Gastrocnemius medialis (tissue), 4 donors: Measurements from ENCODE around the gene CKAP5. TPM values are rescaled to one million over a fixed set of nuclear protein-coding genes. Genes with fewer than 3 reads are reported as not detected.

Source experiments
- ATAC-seq, 2 donors: fragments of 150-250 bp; one replicate each; pipeline ENCODE4 v1.9.1; 2016
- DNase-seq, 2 donors: peaks; one replicate each; pipeline ENCODE4 v3.0.0-alpha.2; 2019
- H3K27ac ChIP-seq, 4 donors: fragments of 200-600 bp; sonication (generic); 1 replicate in 1 of 4; 2 replicates in 3 of 4; pipeline ENCODE4 v1.5.1; 2016 to 2018; ENCODE audit warnings: mild to moderate bottlenecking in 2 of 4, moderate library complexity in 1 of 4
- H3K27me3 ChIP-seq, 3 donors: fragments of 200-600 bp; sonication (generic) in 2 of 3; 1 replicate in 1 of 3; 2 replicates in 2 of 3; pipeline versions ENCODE4 v1.5.1 to v1.6.0; 2016 to 2019; ENCODE audit warnings: mild to moderate bottlenecking in 1 of 3, moderate library complexity in 1 of 3
- H3K36me3 ChIP-seq, 2 donors: fragments of 200-600 bp; sonication (generic) in 1 of 2; one replicate each; pipeline ENCODE4 v1.5.1; 2017 to 2018
- H3K4me1 ChIP-seq, 2 donors: fragments of 200-600 bp; sonication (generic) in 1 of 2; one replicate each; pipeline ENCODE4 v1.5.1; 2016 to 2017; ENCODE audit warnings: mild to moderate bottlenecking in 2 of 2
- H3K4me3 ChIP-seq, 4 donors: fragments of 200-600 bp; sonication (generic) in 3 of 4; 1 replicate in 1 of 4; 2 replicates in 3 of 4; pipeline ENCODE4 v1.5.1; 2016 to 2019; ENCODE audit warnings: mild to moderate bottlenecking in 2 of 4
- H3K9me3 ChIP-seq, 3 donors: fragments of 200-600 bp; sonication (generic) in 2 of 3; 1 replicate in 1 of 3; 2 replicates in 2 of 3; pipeline ENCODE4 v1.5.1; 2016 to 2019
- CTCF ChIP-seq, 5 experiments: fragments of 450-650 bp in 3 of 5; fragments of 200-600 bp in 2 of 5; sonication (generic) in 2 of 5; IDR thresholded peaks in 4 of 5; conservative IDR thresholded peaks in 1 of 5; 1 replicate in 4 of 5; 2 replicates in 1 of 5; pipeline ENCODE4 v1.5.1; 2016 to 2019; ENCODE audit warnings: antibody characterized with exemption in 5 of 5, mild to moderate bottlenecking in 3 of 5, moderate library complexity in 3 of 5
- POLR2A ChIP-seq, 2 donors: fragments of 450-650 bp; IDR thresholded peaks; one replicate each; pipeline ENCODE4 v1.6.1; 2017; ENCODE audit warnings: antibody characterized with exemption in 2 of 2, mild to moderate bottlenecking in 2 of 2, moderate library complexity in 2 of 2
- in situ Hi-C, 4 donors: fragments of 200-750 bp; cut with MboI; loops; one replicate each; pipeline versions ENCODE4 v1.15.0 to v1.8.0; 2017; ENCODE audit warnings: low sequenced_read_pairs in 4 of 4
- intact Hi-C: fragments of 100-400 bp; cut with DNase I; formaldehyde crosslinking; loops from one replicate; pipeline ENCODE4 v1.15.1; 2023; ENCODE audit warnings: low total_unique reads
- total RNA-seq, 4 donors: library from RNA; depleted of rRNA; stranded (reverse); fragments of >200 nt; gene quantifications; one replicate each; pipeline versions ENCODE4 v1.1.0 to v1.2.3, GENCODE V29; 2016

CKAP5 gene
- total RNA-seq, 4 donors from 2014 or later = 43.6 to 89.6 (median 65.0) TPM

DNA sequence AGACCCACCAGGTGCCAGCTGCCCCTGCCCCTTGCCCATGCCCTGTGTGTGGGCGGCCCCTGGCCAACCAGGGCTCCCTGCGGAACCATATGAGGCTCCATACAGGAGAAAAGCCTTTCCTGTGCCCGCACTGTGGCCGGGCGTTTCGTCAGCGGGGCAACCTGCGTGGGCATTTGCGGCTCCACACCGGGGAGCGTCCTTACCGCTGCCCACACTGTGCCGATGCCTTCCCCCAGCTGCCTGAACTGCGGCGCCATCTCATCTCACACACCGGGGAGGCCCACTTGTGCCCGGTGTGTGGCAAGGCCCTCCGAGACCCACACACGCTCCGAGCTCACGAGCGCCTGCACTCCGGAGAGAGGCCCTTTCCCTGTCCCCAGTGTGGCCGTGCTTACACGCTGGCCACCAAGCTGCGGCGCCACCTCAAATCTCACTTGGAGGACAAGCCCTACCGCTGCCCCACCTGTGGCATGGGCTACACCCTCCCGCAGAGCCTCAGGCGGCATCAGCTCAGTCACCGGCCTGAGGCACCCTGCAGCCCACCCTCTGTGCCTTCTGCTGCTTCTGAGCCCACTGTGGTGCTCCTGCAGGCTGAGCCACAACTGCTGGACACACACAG, 140.9 kb downstream of the CKAP5 start:
- ATAC-seq = no peak
- in situ Hi-C loops (no loop called here), intact Hi-C loops (loop anchor here (10.0 kb wide), 1 partner anchor 470 kb away; the partner anchor contains the start of gene ARFGAP2)
- no peaks in the 10 kb centered on the region for H3K9me3 ChIP-seq
- peaks cover 14 to 20% of the 10 kb centered on the region in 2 donors for H3K4me1 ChIP-seq
- H3K27ac ChIP-seq = no peak overlapping the region
- H3K36me3 ChIP-seq = peaks cover 0 to 52% of the 10 kb centered on the region in 2 donors
- TF ChIP-seq CTCF (IDR thresholded peaks at IDR 0.05 in 4 of 5, conservative IDR thresholded peaks at IDR 0.05 in 1 of 5) (no peak), POLR2A (IDR thresholded peaks at IDR 0.05) (no peak)
- no peaks in the 10 kb centered on the region for H3K27me3 ChIP-seq
- DNase-seq = no peak
- H3K4me3 ChIP-seq = no peak overlapping the region

GRCh38 chr11:46701078-46701654, 144.9 kb downstream of the CKAP5 start:
- intact Hi-C loops (loop anchor here (5.0 to 10.0 kb wide), 2 partner anchors 339 to 474 kb away; partner anchors contain the start of gene ARFGAP2), in situ Hi-C loops (no loop called here)
- Histone ChIP-seq H3K27me3 (no peaks in the 10 kb centered on the region), H3K4me1 (peaks cover 53 to 55% of the 10 kb centered on the region in 2 donors), H3K4me3 (peak overlapping the region; percentile 70 to 99 (median 93)), H3K9me3 (no peaks in the 10 kb centered on the region), H3K36me3 (peaks cover 0 to 42% of the 10 kb centered on the region in 2 donors), H3K27ac (peak overlapping the region; percentile 88 to 100 (median 94))
- ATAC-seq (no peak), DNase-seq (no peak)
- TF ChIP-seq POLR2A (IDR thresholded peaks at IDR 0.05) (no peak), CTCF (IDR thresholded peaks at IDR 0.05 in 4 of 5, conservative IDR thresholded peaks at IDR 0.05 in 1 of 5) (no peak)

DNA sequence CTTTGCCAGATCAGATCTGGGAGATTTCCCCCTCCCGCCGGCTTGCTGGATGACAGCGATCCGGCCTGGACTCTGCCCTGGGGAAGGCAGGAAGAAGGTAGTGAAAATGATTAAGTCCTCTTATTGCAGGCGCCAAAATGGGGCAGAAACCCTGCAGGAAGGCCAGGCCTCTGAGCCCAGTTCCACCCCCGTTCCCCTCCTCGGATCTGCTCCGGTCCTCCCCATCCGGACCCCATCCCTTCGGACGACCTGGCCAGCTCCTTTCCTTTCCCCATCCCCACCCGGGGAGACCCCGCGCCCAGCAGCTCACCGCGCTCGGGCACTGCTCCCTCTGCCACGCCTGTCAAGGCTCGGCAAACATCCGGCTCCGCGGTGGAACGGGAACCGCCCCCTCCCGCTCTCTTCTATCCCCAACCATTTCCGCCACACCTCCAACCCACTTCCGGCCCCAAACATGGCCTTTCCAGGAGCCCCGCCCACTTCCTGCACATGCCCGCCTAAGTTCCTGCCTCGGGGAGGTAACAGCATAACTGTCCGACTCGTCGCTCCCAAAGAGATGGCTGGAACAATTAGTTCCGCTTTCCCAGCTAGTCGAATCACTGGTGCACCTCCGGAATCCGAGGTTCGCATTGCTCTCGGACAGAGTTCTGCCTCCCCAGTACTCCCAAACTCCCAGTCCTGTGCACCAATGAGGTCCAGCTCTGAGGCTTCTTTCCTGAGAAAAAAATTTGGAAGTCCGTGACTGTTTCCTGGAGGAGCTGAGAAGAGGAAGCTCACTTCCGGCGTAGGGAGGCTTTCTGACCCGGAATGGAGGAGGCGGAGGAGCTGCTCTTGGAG, 145.6 kb downstream of the CKAP5 start, which contains the start of the genes ARHGAP1 and ZNF408:
ARHGAP1 (minus strand) TSS at position 379 of the 837 bp plus-strand sequence. CDS start 4,512 bp downstream, outside the sequence.
ZNF408 (plus strand) TSS at position 791 of the 837 bp plus-strand sequence; CDS start at position 808, 17 bp downstream.
- Histone ChIP-seq H3K4me3 (peak within 1 kb of the TSS; percentile 70 to 99 (median 93)), H3K27ac (peak within 1 kb of the TSS; percentile 88 to 100 (median 94)), H3K9me3 (no peaks in the 10 kb centered on the region), H3K27me3 (no peaks in the 10 kb centered on the region), H3K36me3 (peaks cover 0 to 39% of the 10 kb centered on the region in 2 donors), H3K4me1 (peaks cover 60 to 62% of the 10 kb centered on the region in 2 donors)
- intact Hi-C loops = loop anchor here (5.0 to 10.0 kb wide), 2 partner anchors 338 to 474 kb away; partner anchors contain the start of gene ARFGAP2
- in situ Hi-C loops = no loop called here
- peak; percentile 99 for DNase-seq
- TF ChIP-seq POLR2A (IDR thresholded peaks at IDR 0.05) (peak; percentile 88 to 90), CTCF (IDR thresholded peaks at IDR 0.05 in 4 of 5, conservative IDR thresholded peaks at IDR 0.05 in 1 of 5) (no peak)
- ATAC-seq = peak; percentile 88 to 92

DNA sequence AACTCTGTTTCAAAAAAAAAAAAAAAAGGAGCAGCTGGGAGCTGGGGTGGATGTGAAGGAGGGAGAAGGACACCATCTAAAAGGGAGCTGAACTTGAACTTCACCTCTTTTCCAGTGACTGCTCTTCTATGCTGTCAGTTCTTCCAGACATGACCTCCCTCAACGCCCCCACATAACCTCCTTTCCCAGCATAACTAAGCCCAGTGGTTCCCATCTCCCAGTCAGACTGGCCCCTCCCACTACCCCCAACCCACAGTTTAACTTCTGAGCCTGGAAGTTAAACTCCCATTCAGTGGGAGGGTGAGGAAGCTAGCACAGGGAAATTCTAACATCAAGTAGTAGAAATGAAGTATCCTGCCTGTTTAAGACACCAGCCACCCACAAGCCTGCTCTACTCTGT, 147.5 kb downstream of the CKAP5 start:
- Histone ChIP-seq H3K9me3 (no peaks in the 10 kb centered on the region), H3K27ac (peak overlapping the region; percentile 74 to 92 (median 81)), H3K27me3 (no peaks in the 10 kb centered on the region), H3K36me3 (peaks cover 0 to 40% of the 10 kb centered on the region in 2 donors), H3K4me1 (peaks cover 69 to 70% of the 10 kb centered on the region in 2 donors), H3K4me3 (peak overlapping the region in 1 of 4 donors; percentile 91)
- DNase-seq (no peak), ATAC-seq (no peak)
- in situ Hi-C loops = no loop called here
- TF ChIP-seq CTCF (IDR thresholded peaks at IDR 0.05 in 4 of 5, conservative IDR thresholded peaks at IDR 0.05 in 1 of 5) = no peak
- TF ChIP-seq POLR2A (IDR thresholded peaks at IDR 0.05) = no peak
- intact Hi-C loops = no loop called here
